Stimulated activated CD4-positive, alpha-beta T cell treated with anti-CD3 and anti-CD28 coated beads, Interleukin-2, amount 100 ng/mL, for 24 hours (primary cell): ENCODE data around the gene GYS1.

Source experiments
- DNase-seq, 2 donors: peaks; one replicate each; pipeline ENCODE4 v3.0.0-alpha.2; 2020

The GYS1 gene

GRCh38 chr19:48963371-48964204, 29.5 kb downstream of the GYS1 start:
- peak; percentile 74 to 77 for DNase-seq

- no peak for DNase-seq
Measured at GRCh38 chr19:48962849-48963165, 30.3 kb downstream of the GYS1 start.

- DNase-seq = peak; percentile 37 to 59
Measured at GRCh38 chr19:48962029-48962848, 30.9 kb downstream of the GYS1 start.

- no peak for DNase-seq
Measured at GRCh38 chr19:48961673-48962028, 31.5 kb downstream of the GYS1 start.

- no peak for DNase-seq
Measured at GRCh38 chr19:48961051-48961649, 32.0 kb downstream of the GYS1 start.

- DNase-seq = no peak
Measured at GRCh38 chr19:48959341-48960239, 33.5 kb downstream of the GYS1 start.

- DNase-seq = no peak
Measured at GRCh38 chr19:48958006-48958405, 35.1 kb downstream of the GYS1 start.

- no peak for DNase-seq
Measured at GRCh38 chr19:48955308-48955958, 37.7 kb downstream of the GYS1 start.

GRCh38 chr19:48954595-48955307, 38.4 kb downstream of the GYS1 start, which contains the start of gene BAX:
BAX (plus strand) TSS chr19:48954875; CDS start chr19:48954929, 54 bp downstream.
- peak; percentile 96 to 98 for DNase-seq

- DNase-seq = no peak
Measured at GRCh38 chr19:48953990-48954594, 39.0 kb downstream of the GYS1 start.

- no peak for DNase-seq
Measured at GRCh38 chr19:48953141-48953540, 40.0 kb downstream of the GYS1 start.

- DNase-seq = no peak
Measured at GRCh38 chr19:48950830-48951519, 42.1 kb downstream of the GYS1 start.

- DNase-seq = no peak
Measured at GRCh38 chr19:48950159-48950558, 43.0 kb downstream of the GYS1 start.

- no peak for DNase-seq
Measured at GRCh38 chr19:48947258-48947542, 45.9 kb downstream of the GYS1 start.

- no peak for DNase-seq
Measured at GRCh38 chr19:48946463-48947257, 46.4 kb downstream of the GYS1 start.

- DNase-seq = no peak
Measured at GRCh38 chr19:48945817-48946216, 47.3 kb downstream of the GYS1 start.

- DNase-seq = no peak
Measured at GRCh38 chr19:48945415-48945814, 47.7 kb downstream of the GYS1 start.

- no peak for DNase-seq
Measured at GRCh38 chr19:48943081-48943480, 50.0 kb downstream of the GYS1 start.

- no peak for DNase-seq
Measured at GRCh38 chr19:48940902-48941301, 52.2 kb downstream of the GYS1 start.

- DNase-seq = no peak
Measured at GRCh38 chr19:48938256-48938655, 54.9 kb downstream of the GYS1 start.
